Measurements from ENCODE around the gene HM13. TPM values are rescaled to one million over a fixed set of nuclear protein-coding genes. Genes with fewer than 3 reads are reported as not detected.
A peak's percentile ranks its signal among the peaks of the same experiment; 100 is the strongest.

Gene HM13
- polyA plus RNA-seq, 2 of the 4 experiments (the other 2 are of a cell fraction): 164 to 178 TPM

DNA sequence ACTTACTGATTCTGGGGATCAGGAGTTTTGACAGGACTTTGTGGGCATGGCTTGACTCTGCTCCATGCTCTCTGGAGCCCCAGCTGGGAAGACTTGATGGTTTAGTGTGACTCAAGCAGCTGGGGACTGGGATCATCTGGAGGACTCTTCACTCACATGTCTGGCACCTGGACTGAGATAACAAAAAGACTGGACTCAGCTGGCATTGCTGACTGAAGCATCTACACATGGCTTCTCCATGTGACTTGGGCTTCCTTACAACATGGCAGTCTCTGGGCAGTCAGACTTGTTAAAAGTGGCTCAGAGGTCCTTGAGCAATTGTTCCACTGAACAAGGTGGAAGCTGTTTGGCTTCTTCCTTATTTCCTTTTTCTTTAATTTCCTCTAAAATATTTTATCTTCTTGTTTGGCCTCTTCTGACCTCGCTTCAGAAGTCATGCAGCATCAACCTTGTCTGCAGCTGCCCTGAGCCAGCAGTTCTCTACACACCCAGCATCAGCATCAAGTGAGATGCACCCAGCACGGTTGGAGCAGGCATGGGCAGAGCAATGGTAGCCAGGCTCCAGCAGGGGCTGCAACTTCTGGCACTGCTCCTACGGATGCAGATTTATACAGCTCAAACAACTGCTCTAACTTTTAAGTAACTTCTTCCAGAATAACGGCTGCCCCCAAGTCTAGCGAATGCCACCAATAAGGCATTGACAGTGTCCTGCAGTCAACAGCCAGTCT lies 5.6 kb upstream of the HM13 start:
- no peaks in the 10 kb centered on the region for H3K9me3 ChIP-seq
- TF ChIP-seq RFX5 (IDR thresholded peaks at IDR 0.05) (no peak), FOXS1 (CRISPR knock-in tag; IDR thresholded peaks at IDR 0.05) (no peak), POLR2AphosphoS2 (conservative IDR thresholded peaks at IDR 0.05; ENCODE audit: low read length) (no peak), ZC3H11A (IDR thresholded peaks at IDR 0.05) (no peak), MAFK (IDR thresholded peaks at IDR 0.05; ENCODE audit: partially characterized antibody) (no peak), JUN (IDR thresholded peaks at IDR 0.05) (no peak), ZSCAN20 (CRISPR knock-in tag; IDR thresholded peaks at IDR 0.05) (no peak), KDM5A (IDR thresholded peaks at IDR 0.05) (no peak), RCOR1 (IDR thresholded peaks at IDR 0.05; ENCODE audit: low read depth, low read length) (no peak), MAZ (IDR thresholded peaks at IDR 0.05; ENCODE audit: borderline replicate concordance, low read depth, low read length) (no peak), FOSB (CRISPR knock-in tag; IDR thresholded peaks at IDR 0.05) (no peak), TP53 (CRISPR knock-in tag; IDR thresholded peaks at IDR 0.05) (no peak), EHMT2 (IDR thresholded peaks at IDR 0.05; ENCODE audit: low read depth) (no peak), BCL3 (IDR thresholded peaks at IDR 0.05) (no peak), NR3C1 (IDR thresholded peaks at IDR 0.05) (no peak), CBX8 (IDR thresholded peaks at IDR 0.05) (no peak), NFE2L2 (conservative IDR thresholded peaks at IDR 0.05; ENCODE audit: low read length) (no peak), CHD2 (IDR thresholded peaks at IDR 0.05; ENCODE audit: low read length, partially characterized antibody) (no peak), SREBF2 (IDR thresholded peaks at IDR 0.05) (no peak)
- CTCF ChIA-PET: interaction anchor here (1.0 to 1.6 kb wide), 4 partner anchors 9 to 104 kb away, joined by 3 to 7 read pairs (median 4); no protein-coding TSS in a partner anchor
- H3K27ac ChIP-seq: no peak overlapping the region
- H3K4me1 ChIP-seq: peaks cover 9% of the 10 kb centered on the region
- 69% methylated on average over 5 of the region's 5 CpGs for WGBS (ENCODE audit: missing lambda C conversion rate)
- no peak for FAIRE-seq
- POLR2A ChIA-PET: no interaction called here
- no peak for DNase-seq (ENCODE audit: low read depth in 1 of 2, low spot score in 1 of 2)
- no peak overlapping the region for H3K4me3 ChIP-seq
- no peak overlapping the region for H3K4me2 ChIP-seq
- peak; percentile 65 to 66; a peak in 4 of 6 replicates for ATAC-seq

GRCh38 chr20:31515072-31515774 lies 981 bp downstream of the HM13 start:
- TF ChIP-seq HOXA7 (CRISPR knock-in tag; IDR thresholded peaks at IDR 0.05) (no peak), POLR2AphosphoS2 (conservative IDR thresholded peaks at IDR 0.05; ENCODE audit: low read length) (no peak), EHMT2 (IDR thresholded peaks at IDR 0.05; ENCODE audit: low read depth) (no peak), ELK1 (IDR thresholded peaks at IDR 0.05; ENCODE audit: low read depth, low read length) (no peak), ZNF302 (CRISPR knock-in tag; IDR thresholded peaks at IDR 0.05) (no peak), SREBF2 (IDR thresholded peaks at IDR 0.05) (no peak), BCL3 (IDR thresholded peaks at IDR 0.05) (no peak), BHLHE40 (IDR thresholded peaks at IDR 0.05; ENCODE audit: low read depth, low read length) (no peak), GATA3 (IDR thresholded peaks at IDR 0.05; ENCODE audit: borderline replicate concordance) (no peak), CEBPB (IDR thresholded peaks at IDR 0.05) (no peak), RCOR1 (IDR thresholded peaks at IDR 0.05; ENCODE audit: low read depth, low read length) (no peak), ESRRA (IDR thresholded peaks at IDR 0.05; ENCODE audit: borderline replicate concordance, low read length) (no peak), POLR2A (IDR thresholded peaks at IDR 0.05; ENCODE audit: low read length) (no peak), RNF2 (IDR thresholded peaks at IDR 0.05; ENCODE audit: borderline replicate concordance, low read depth) (no peak), USF2 (IDR thresholded peaks at IDR 0.05) (no peak), CTCF (IDR thresholded peaks at IDR 0.05) (no peak), EP300 (IDR thresholded peaks at IDR 0.05) (no peak), KDM1A (IDR thresholded peaks at IDR 0.05; ENCODE audit: low read depth) (no peak)
- ATAC-seq (no peak; a peak in 2 of 6 replicates), DNase-seq (ENCODE audit: low read depth in 1 of 2, low spot score in 1 of 2) (no peak), FAIRE-seq (no peak)
- 13% methylated on average over 4 of the region's 4 CpGs for WGBS (ENCODE audit: missing lambda C conversion rate)
- ChIA-PET CTCF (interaction anchor here (0.7 to 1.7 kb wide), 7 partner anchors 12 to 97 kb away, joined by 3 to 9 read pairs (median 4); no protein-coding TSS in a partner anchor), POLR2A (no interaction called here)
- peak overlapping the region; percentile 89 to 96 for H3K27ac ChIP-seq
- peak overlapping the region; percentile 99 for H3K4me2 ChIP-seq
- no peaks in the 10 kb centered on the region for H3K9me3 ChIP-seq
- peaks cover 26% of the 10 kb centered on the region for H3K4me1 ChIP-seq
- peak overlapping the region; percentile 74 for H3K4me3 ChIP-seq

All from A549 (cell line).